Transverse colon (tissue), 4 donors: Measurements from ENCODE around the gene TLR5.

Experiments
- POLR2AphosphoS5 ChIP-seq, 3 donors: sonication (generic); formaldehyde crosslinking; IDR thresholded peaks; one replicate each; pipeline ENCODE4 v1.6.1; 2016; ENCODE audit warnings: antibody characterized with exemption in 3 of 3
- TF ChIP-seq, protein P1 (sequence below), 5 experiments: fragments of 200-600 bp in 3 of 5; fragments of 450-650 bp in 2 of 5; sonication (generic) in 3 of 5; IDR thresholded peaks; 1 replicate in 2 of 5; 2 replicates in 3 of 5; pipeline ENCODE4 v1.5.1; 2016 to 2017; ENCODE audit warnings: antibody characterized with exemption in 5 of 5, inconsistent platforms in 3 of 5, mild to moderate bottlenecking in 2 of 5, moderate library complexity in 1 of 5

DNA sequence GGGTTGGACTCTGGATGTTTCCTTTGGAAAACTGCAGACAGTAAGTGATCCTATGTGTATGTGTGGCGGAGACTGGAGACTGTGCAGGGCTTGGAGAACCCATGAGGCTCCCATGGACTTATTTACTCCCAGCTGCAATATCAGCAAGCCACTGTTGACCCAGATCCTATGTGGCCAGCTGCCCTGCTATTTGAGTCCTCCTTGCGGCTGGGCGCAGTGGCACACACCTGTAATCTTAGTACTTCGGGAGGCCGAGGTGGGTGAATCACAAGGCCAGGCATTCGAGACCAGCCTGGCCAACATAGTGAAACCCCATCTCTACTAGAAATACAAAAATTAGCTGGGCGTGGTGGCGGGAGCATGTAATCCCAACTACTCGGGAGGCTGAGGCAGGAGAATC lies 83.5 kb downstream of the TLR5 start:
- TF ChIP-seq, protein P1, sequence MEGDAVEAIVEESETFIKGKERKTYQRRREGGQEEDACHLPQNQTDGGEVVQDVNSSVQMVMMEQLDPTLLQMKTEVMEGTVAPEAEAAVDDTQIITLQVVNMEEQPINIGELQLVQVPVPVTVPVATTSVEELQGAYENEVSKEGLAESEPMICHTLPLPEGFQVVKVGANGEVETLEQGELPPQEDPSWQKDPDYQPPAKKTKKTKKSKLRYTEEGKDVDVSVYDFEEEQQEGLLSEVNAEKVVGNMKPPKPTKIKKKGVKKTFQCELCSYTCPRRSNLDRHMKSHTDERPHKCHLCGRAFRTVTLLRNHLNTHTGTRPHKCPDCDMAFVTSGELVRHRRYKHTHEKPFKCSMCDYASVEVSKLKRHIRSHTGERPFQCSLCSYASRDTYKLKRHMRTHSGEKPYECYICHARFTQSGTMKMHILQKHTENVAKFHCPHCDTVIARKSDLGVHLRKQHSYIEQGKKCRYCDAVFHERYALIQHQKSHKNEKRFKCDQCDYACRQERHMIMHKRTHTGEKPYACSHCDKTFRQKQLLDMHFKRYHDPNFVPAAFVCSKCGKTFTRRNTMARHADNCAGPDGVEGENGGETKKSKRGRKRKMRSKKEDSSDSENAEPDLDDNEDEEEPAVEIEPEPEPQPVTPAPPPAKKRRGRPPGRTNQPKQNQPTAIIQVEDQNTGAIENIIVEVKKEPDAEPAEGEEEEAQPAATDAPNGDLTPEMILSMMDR (IDR thresholded peaks at IDR 0.05): no peak
- TF ChIP-seq POLR2AphosphoS5 (IDR thresholded peaks at IDR 0.05): no peak
